Measurements from ENCODE around the gene SMPD3. TPM values are rescaled to one million over a fixed set of nuclear protein-coding genes. Genes with fewer than 3 reads are reported as not detected.
A peak's percentile ranks its signal among the peaks of the same experiment; 100 is the strongest.

SMPD3 gene
- total RNA-seq, 1 donor from 2014 or later = 0.38 TPM

DNA sequence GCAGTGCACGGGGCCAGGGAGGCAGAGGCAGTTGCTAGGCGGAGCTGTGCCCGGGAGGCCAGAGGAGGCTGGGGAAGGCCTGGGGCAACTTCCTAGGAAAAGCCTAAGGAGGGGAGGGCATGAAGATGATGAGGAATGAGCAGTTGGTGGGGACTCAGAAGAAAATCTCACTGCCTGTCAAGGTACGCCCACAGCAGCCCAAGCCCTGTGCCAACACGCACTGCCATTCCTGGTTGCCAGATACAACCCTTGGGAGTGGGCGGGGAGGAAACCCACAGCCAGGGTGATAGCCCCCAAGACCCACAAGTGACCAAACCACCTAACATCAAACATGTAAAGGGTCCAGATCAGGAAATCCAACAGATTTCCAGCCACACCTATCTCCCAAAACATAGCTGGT, 36.2 kb downstream of the SMPD3 start:
- no peaks in the 10 kb centered on the region for H3K36me3 ChIP-seq (ENCODE audit: control insufficient read depth, insufficient read depth, low read length)
- DNase-seq (ENCODE audit: low read depth) = no peak
- peaks cover 8% of the 10 kb centered on the region for H3K27me3 ChIP-seq (ENCODE audit: control insufficient read depth, insufficient read depth, low read length)
- no peak overlapping the region for H3K4me3 ChIP-seq (ENCODE audit: low read depth, low read length)
- TF ChIP-seq, protein P1, sequence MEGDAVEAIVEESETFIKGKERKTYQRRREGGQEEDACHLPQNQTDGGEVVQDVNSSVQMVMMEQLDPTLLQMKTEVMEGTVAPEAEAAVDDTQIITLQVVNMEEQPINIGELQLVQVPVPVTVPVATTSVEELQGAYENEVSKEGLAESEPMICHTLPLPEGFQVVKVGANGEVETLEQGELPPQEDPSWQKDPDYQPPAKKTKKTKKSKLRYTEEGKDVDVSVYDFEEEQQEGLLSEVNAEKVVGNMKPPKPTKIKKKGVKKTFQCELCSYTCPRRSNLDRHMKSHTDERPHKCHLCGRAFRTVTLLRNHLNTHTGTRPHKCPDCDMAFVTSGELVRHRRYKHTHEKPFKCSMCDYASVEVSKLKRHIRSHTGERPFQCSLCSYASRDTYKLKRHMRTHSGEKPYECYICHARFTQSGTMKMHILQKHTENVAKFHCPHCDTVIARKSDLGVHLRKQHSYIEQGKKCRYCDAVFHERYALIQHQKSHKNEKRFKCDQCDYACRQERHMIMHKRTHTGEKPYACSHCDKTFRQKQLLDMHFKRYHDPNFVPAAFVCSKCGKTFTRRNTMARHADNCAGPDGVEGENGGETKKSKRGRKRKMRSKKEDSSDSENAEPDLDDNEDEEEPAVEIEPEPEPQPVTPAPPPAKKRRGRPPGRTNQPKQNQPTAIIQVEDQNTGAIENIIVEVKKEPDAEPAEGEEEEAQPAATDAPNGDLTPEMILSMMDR (IDR thresholded peaks at IDR 0.05; ENCODE audit: insufficient read depth, low read length, poor library complexity, severe bottlenecking) = no peak

DNA sequence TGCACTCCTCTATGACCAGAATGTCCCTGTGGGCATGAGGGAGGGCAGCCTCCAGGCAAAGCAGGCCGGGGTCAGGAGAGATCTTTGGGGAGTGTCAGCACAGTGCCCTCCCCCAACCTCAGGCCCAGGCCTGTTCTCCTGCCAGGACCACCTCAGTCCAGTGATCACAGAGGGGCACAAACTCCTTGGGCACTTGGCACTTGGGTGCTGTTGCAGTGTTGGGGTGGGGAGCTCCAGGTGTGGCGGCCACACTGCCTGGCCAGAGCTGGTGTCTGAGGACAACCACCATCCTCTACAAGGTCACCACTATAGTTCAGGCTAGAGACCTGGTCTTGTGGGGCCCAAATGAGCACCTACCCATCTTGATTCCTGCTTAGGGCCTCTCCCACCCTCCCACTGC, 37.2 kb downstream of the SMPD3 start:
- Histone ChIP-seq H3K36me3 (ENCODE audit: control insufficient read depth, insufficient read depth, low read length) (no peaks in the 10 kb centered on the region), H3K27me3 (ENCODE audit: control insufficient read depth, insufficient read depth, low read length) (peaks cover 8% of the 10 kb centered on the region), H3K4me3 (ENCODE audit: low read depth, low read length) (no peak overlapping the region)
- TF ChIP-seq, protein P1 (IDR thresholded peaks at IDR 0.05; ENCODE audit: insufficient read depth, low read length, poor library complexity, severe bottlenecking) = no peak
- no peak for DNase-seq (ENCODE audit: low read depth)

- Histone ChIP-seq H3K27me3 (ENCODE audit: control insufficient read depth, insufficient read depth, low read length) (peaks cover 8% of the 10 kb centered on the region), H3K36me3 (ENCODE audit: control insufficient read depth, insufficient read depth, low read length) (no peaks in the 10 kb centered on the region), H3K4me3 (ENCODE audit: low read depth, low read length) (no peak overlapping the region)
- no peak for DNase-seq (ENCODE audit: low read depth)
- TF ChIP-seq, protein P1 (IDR thresholded peaks at IDR 0.05; ENCODE audit: insufficient read depth, low read length, poor library complexity, severe bottlenecking) = no peak
Measured at GRCh38 chr16:68408967-68409366, 39.3 kb downstream of the SMPD3 start.

DNA sequence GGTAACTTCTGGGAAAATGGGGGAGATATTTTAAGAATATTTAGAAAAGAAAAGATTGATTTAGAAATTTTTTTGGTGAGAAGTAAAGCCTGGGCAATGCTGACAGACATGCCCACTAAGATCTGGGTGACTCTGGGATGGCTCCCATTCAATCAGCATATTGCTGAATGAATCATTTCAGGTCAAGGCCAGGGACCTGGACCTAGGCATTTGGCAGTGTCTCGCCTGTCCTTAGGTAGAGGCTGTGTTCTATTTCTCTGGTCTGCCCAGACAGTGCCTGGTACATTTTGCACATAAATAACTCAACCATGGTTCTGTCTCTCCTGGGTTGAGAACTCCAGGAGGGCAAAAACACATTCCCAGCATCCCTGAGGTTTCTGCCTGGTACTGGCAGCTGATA, 39.9 kb downstream of the SMPD3 start:
- no peak overlapping the region for H3K4me3 ChIP-seq (ENCODE audit: low read depth, low read length)
- peaks cover 8% of the 10 kb centered on the region for H3K27me3 ChIP-seq (ENCODE audit: control insufficient read depth, insufficient read depth, low read length)
- H3K36me3 ChIP-seq (ENCODE audit: control insufficient read depth, insufficient read depth, low read length) = no peaks in the 10 kb centered on the region
- TF ChIP-seq, protein P1 (IDR thresholded peaks at IDR 0.05; ENCODE audit: insufficient read depth, low read length, poor library complexity, severe bottlenecking) = no peak
- DNase-seq (ENCODE audit: low read depth) = no peak

- TF ChIP-seq, protein P1 (IDR thresholded peaks at IDR 0.05; ENCODE audit: insufficient read depth, low read length, poor library complexity, severe bottlenecking) = no peak
- no peak overlapping the region for H3K4me3 ChIP-seq (ENCODE audit: low read depth, low read length)
- peak; percentile 29 for DNase-seq (ENCODE audit: low read depth)
- H3K27me3 ChIP-seq (ENCODE audit: control insufficient read depth, insufficient read depth, low read length) = peaks cover 6% of the 10 kb centered on the region
- no peaks in the 10 kb centered on the region for H3K36me3 ChIP-seq (ENCODE audit: control insufficient read depth, insufficient read depth, low read length)
Measured at GRCh38 chr16:68406458-68407152, 41.7 kb downstream of the SMPD3 start.

All from kidney epithelial cell (primary cell).